Thymus (tissue), 11 donors: Measurements from ENCODE around the gene AURKAIP1. TPM values are rescaled to one million over a fixed set of nuclear protein-coding genes. Genes with fewer than 3 reads are reported as not detected.

Experiments used
- DNase-seq, 9 donors: peaks; one replicate each; pipeline ENCODE4 v3.0.0-alpha.2; 2013; ENCODE audit warnings: low spot score in 9 of 9, low read depth in 6 of 9, missing footprints in 1 of 9
- H3K27ac ChIP-seq, 2 donors: one replicate each; pipeline ENCODE4 v1.5.1; 2013; ENCODE audit warnings: control low read depth in 1 of 2, low read depth in 1 of 2, low read length in 1 of 2, mild to moderate bottlenecking in 1 of 2, moderate library complexity in 1 of 2
- H3K27me3 ChIP-seq, 2 donors: one replicate each; pipeline ENCODE4 v1.5.1; 2013; ENCODE audit warnings: low read length in 1 of 2; ENCODE audit not compliant: control insufficient read depth in 2 of 2, insufficient read depth in 1 of 2
- H3K36me3 ChIP-seq, 2 donors: one replicate each; pipeline ENCODE4 v1.5.1; 2013; ENCODE audit warnings: low read length in 1 of 2, mild to moderate bottlenecking in 1 of 2, moderate library complexity in 1 of 2; ENCODE audit not compliant: control insufficient read depth in 2 of 2, insufficient read depth in 2 of 2
- H3K4me1 ChIP-seq, 2 donors: one replicate each; pipeline ENCODE4 v1.5.1; 2013; ENCODE audit warnings: low read length in 2 of 2; ENCODE audit not compliant: control insufficient read depth in 2 of 2, insufficient read depth in 2 of 2
- H3K4me3 ChIP-seq, 2 donors: one replicate each; pipeline ENCODE4 v1.5.1; 2013; ENCODE audit warnings: low read length in 2 of 2, control low read depth in 1 of 2, mild to moderate bottlenecking in 1 of 2
- H3K9me3 ChIP-seq, 2 donors: one replicate each; pipeline ENCODE4 v1.5.1; 2013; ENCODE audit warnings: low read length in 1 of 2, mild to moderate bottlenecking in 1 of 2; ENCODE audit not compliant: control insufficient read depth in 2 of 2, insufficient read depth in 1 of 2
- WGBS: extraction: QIAGEN DNeasy Blood & Tissue Kit; methylation state at CpG from one replicate; pipeline ENCODE4 v1.1.7; 2013; 5-methylcytosine and 5-hydroxymethylcytosine counted together
- polyA plus RNA-seq: library from polyadenylated mRNA; stranded (reverse); fragments of 200-250 nt; gene quantifications from one replicate; pipeline ENCODE4 v1.2.3, GENCODE V29; 2013
- total RNA-seq: library from RNA; stranded (reverse); fragments of 120-200 nt; gene quantifications from one replicate; pipeline ENCODE4 v1.2.4, GENCODE V29; 2013
- donor health status: healthy.

Gene AURKAIP1
- total and polyA plus RNA-seq, 2 donors: 96.2 to 116 TPM

- Histone ChIP-seq H3K27ac (no peak overlapping the region), H3K9me3 (peaks cover 0 to 1% of the 10 kb centered on the region in 2 donors), H3K27me3 (no peaks in the 10 kb centered on the region), H3K4me3 (no peak overlapping the region), H3K4me1 (peaks cover 30 to 49% of the 10 kb centered on the region in 2 donors), H3K36me3 (peaks cover 66 to 69% of the 10 kb centered on the region in 2 donors)
- no peak for DNase-seq
- 95% methylated on average over 7 of the region's 7 CpGs for WGBS
Measured at GRCh38 chr1:1401457-1402010, 26.5 kb upstream of the AURKAIP1 start.

GRCh38 chr1:1400576-1401456 is 25.8 kb upstream of the AURKAIP1 start:
- peaks cover 0 to 1% of the 10 kb centered on the region in 2 donors for H3K9me3 ChIP-seq
- H3K27ac ChIP-seq: peak overlapping the region in 1 of 2 donors; percentile 9
- H3K4me1 ChIP-seq: peaks cover 23 to 41% of the 10 kb centered on the region in 2 donors
- H3K36me3 ChIP-seq: peaks cover 62 to 65% of the 10 kb centered on the region in 2 donors
- WGBS: 94% methylated on average over 22 of the region's 22 CpGs
- no peak for DNase-seq
- H3K4me3 ChIP-seq: peak overlapping the region; percentile 97 to 99
- H3K27me3 ChIP-seq: no peaks in the 10 kb centered on the region

GRCh38 chr1:1399872-1400575 is 25.0 kb upstream of the AURKAIP1 start:
- Histone ChIP-seq H3K27me3 (no peaks in the 10 kb centered on the region), H3K9me3 (peaks cover 0 to 1% of the 10 kb centered on the region in 2 donors), H3K4me1 (peaks cover 18 to 34% of the 10 kb centered on the region in 2 donors), H3K36me3 (peaks cover 60 to 65% of the 10 kb centered on the region in 2 donors), H3K4me3 (peak overlapping the region; percentile 97 to 99), H3K27ac (peak overlapping the region; percentile 75 to 88)
- no peak for DNase-seq
- WGBS: 9% methylated on average over 34 of the region's 34 CpGs

- peaks cover 60 to 63% of the 10 kb centered on the region in 2 donors for H3K36me3 ChIP-seq
Measured at GRCh38 chr1:1399187-1399871, 24.3 kb upstream of the AURKAIP1 start, which contains the start of gene CCNL2. TSS of gene CCNL2 (minus strand) at chr1:1399335. CDS start at chr1:1399306, 29 bp downstream.

GRCh38 chr1:1398677-1399186 is 23.7 kb upstream of the AURKAIP1 start:
- peak in 1 of 9 donors; percentile 25 for DNase-seq
- Histone ChIP-seq H3K36me3 (peaks cover 62 to 65% of the 10 kb centered on the region in 2 donors), H3K4me1 (peaks cover 18 to 34% of the 10 kb centered on the region in 2 donors), H3K27me3 (no peaks in the 10 kb centered on the region), H3K9me3 (peaks cover 0 to 1% of the 10 kb centered on the region in 2 donors), H3K4me3 (peak overlapping the region; percentile 86 to 97), H3K27ac (peak overlapping the region in 1 of 2 donors; percentile 81)
- under 1% methylated on average over 54 of the region's 54 CpGs for WGBS

More at GRCh38 chr1:1399187-1399871, 24.3 kb upstream of the AURKAIP1 start, which contains the start of gene CCNL2:
- peaks cover 0 to 1% of the 10 kb centered on the region in 2 donors for H3K9me3 ChIP-seq
- under 1% methylated on average over 86 of the region's 86 CpGs for WGBS
- peak; percentile 94 to 99 (median 99) for DNase-seq
- H3K4me1 ChIP-seq: peaks cover 18 to 34% of the 10 kb centered on the region in 2 donors
- H3K27ac ChIP-seq: peak within 1 kb of the TSS; percentile 75 to 88
- H3K27me3 ChIP-seq: no peaks in the 10 kb centered on the region
- peak within 1 kb of the TSS; percentile 97 to 99 for H3K4me3 ChIP-seq

- H3K27ac ChIP-seq: no peak overlapping the region
- peak overlapping the region; percentile 86 to 97 for H3K4me3 ChIP-seq
- H3K4me1 ChIP-seq: peaks cover 18 to 34% of the 10 kb centered on the region in 2 donors
- H3K27me3 ChIP-seq: no peaks in the 10 kb centered on the region
- peaks cover 0 to 1% of the 10 kb centered on the region in 2 donors for H3K9me3 ChIP-seq
- H3K36me3 ChIP-seq: peaks cover 66 to 68% of the 10 kb centered on the region in 2 donors
- no peak for DNase-seq
- WGBS: 76% methylated on average over 19 of the region's 19 CpGs
Measured at GRCh38 chr1:1397839-1398523, 23.0 kb upstream of the AURKAIP1 start.

- peaks cover 13 to 21% of the 10 kb centered on the region in 2 donors for H3K4me1 ChIP-seq
- 98% methylated on average over 11 of the region's 11 CpGs for WGBS
- H3K27ac ChIP-seq: no peak overlapping the region
- no peaks in the 10 kb centered on the region for H3K27me3 ChIP-seq
- peaks cover 66 to 68% of the 10 kb centered on the region in 2 donors for H3K36me3 ChIP-seq
- no peak overlapping the region for H3K4me3 ChIP-seq
- peaks cover 0 to 1% of the 10 kb centered on the region in 2 donors for H3K9me3 ChIP-seq
- no peak for DNase-seq
Measured at GRCh38 chr1:1395166-1395565, 20.2 kb upstream of the AURKAIP1 start.

GRCh38 chr1:1394116-1394515 is 19.1 kb upstream of the AURKAIP1 start:
- 96% methylated on average over 7 of the region's 7 CpGs for WGBS
- H3K4me1 ChIP-seq: peaks cover 10 to 16% of the 10 kb centered on the region in 2 donors
- no peak overlapping the region for H3K4me3 ChIP-seq
- H3K9me3 ChIP-seq: peaks cover 0 to 1% of the 10 kb centered on the region in 2 donors
- no peaks in the 10 kb centered on the region for H3K27me3 ChIP-seq
- no peak for DNase-seq
- H3K36me3 ChIP-seq: peaks cover 76 to 79% of the 10 kb centered on the region in 2 donors
- no peak overlapping the region for H3K27ac ChIP-seq
